ENCODE measurements around the gene TCF20.

Gene TCF20

DNA sequence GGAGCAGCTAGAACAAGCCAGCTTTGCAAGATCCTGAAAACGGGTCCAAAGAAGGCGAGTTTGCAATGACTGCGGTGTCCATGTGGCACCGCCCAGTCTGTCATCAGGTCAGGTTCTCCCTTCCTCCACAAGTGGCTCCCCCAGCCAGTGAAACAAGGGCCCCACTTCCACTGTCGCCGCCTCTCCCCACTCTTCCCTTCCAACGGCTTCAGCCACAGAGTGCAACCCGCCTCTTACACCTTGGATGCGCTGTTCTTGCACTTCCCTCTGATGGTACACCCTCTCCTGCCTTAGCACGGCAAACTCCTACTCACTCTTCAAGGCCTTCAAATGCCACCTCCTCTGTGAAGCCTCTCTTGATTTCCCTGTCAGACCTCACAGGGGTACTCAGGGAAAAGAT, 10.8 kb upstream of the TCF20 start:
- DNase-seq = no peak

GRCh38 chr22:42280836-42281235, 10.4 kb upstream of the TCF20 start:
- no peak for DNase-seq

DNA sequence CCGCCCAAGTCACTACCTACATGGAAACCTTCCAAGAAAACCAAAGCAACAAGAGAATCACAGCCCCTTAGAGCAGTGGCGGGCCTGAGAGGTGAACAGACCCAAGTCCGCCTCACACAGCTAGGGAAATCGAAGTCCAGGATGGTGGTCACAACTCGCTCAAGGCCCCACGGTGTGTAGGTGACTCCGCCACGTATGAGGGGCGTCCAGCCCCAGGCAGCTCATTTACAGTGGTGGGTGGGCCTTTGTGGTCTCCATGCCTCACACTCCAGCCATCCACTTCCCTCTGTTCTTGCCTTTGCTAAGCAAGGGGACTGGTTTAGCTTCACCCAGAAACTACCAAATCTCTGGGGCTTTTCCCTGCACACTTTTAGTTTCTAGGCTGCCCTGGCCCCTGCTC, 9.7 kb upstream of the TCF20 start:
- no peak for DNase-seq

DNA sequence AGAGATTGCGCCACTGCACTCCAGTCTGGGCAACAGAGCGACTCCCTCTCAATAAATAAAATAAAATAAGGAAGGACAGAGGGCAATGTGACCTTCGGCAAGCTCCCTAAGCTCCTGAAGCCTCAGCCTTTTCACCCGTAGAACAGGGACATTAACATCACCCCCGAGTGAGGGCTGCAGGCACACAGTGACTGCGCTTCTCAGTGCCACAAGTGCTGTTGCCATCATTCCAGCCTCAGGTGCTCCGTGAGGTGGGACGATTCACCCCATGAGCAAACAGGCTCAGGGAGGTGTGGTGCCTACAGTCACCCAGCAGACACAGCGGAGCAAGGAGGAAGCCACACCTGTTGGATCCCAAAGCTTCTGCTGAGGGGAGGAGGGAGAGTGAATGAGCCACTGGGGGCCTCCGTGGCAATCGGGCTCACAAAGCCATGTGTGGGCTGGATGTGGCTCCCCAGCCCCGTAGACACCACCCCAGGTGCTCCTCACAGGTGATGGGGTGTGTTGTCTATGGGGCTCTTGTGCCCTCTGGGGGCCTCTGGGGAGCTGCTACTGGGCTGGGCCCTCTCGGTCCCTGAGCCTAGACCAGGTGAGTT, 9.1 kb upstream of the TCF20 start:
- DNase-seq = no peak

DNA sequence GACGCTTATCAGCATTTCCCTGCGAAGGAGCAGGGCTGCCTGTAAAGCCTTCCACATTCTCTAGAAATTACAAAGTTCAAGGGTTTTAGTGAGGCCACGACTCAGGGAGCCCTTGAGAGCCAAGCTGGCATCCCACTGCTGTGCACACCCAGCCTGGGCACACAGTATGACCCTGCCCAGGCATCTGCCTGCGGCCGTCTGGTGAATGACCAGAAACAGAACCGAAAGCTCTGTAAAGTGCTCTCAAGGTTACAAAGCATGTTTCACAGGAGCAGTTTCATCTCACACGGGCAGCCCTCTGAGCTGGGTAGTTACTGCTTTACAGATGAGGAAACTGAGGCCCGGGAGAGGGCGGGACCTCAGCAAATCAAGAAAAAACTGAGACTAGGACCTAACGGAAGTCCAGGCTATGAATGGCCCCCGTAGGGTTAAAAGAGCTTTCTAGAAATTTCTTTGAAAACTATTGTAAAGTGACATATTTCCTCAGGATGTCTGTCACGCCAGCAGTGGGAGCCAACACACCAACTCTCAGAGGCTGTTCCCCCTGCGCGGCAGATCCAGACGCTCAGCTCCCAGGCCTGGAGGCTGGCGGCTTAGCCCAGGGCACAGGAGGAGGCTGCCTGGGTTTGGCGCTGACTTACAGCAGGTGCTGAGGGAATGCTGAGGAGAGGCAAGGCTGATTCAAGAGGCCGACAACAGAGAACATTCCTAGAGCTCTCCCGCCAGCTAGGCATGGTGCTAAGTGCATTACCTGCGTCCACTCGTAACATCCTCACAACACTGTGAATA, 7.7 kb upstream of the TCF20 start:
- DNase-seq = peak; percentile 22

DNA sequence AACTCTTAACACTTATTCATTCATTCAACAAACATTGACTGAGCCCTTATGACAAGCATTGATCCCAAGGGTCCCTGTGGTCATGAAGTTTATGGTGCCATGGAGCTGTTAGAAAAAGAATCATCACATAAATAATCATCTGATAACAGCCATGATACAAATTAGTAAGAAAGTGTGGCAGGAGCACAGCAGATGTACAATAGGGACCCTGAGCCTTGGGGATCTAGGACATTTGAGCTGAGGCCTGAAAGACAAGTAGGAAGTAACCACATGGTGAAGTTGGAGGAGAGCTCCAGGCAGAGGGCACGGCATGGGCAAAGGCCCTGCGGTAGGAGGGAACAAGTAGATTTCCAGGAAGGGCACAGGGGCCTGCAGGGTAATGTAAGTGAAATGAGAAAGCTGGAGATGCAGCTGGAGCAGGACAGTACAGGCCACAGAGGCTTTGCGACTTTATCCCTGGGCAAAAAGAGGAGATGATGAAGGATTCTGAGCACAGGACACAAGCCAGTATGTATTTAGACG, 6.8 kb upstream of the TCF20 start:
- no peak for DNase-seq

DNA sequence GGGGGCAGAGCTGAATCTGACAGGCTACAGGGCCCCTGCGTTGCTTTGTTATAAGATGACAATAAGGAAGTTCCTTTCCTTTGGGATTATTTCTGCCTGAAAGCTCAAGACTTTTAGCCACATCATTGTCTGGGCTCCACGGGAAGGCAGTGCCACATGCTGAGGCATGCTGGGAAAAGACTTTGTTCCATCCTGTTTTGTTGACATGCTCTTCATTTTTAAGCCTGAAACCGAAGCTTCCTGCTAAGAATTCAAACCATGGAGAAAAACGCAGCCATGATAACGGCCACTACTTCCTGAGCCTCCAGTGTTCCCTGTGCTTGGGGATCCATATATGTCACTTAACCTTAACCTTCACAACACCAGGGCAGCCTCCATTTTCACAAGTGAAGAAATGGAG, 5.5 kb upstream of the TCF20 start:
- no peak for DNase-seq

DNA sequence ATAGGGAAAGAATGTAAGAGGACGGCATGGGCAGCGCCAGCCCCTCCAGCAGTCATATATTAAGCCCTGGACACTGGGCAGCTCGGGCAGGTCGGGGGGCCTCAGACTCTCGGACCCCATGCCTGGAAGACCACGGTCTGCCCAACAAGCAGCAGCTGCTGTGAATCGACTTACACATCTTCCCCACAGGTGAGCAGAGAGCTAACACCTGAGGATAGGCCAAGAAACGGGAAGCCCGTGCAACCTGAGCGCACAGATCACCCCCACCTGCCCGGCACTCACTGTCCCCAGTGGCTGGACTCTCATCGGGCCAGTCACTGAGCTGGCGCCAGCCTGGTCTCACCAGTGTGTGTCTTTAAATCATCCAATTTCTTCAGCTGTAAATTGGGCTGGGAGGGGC, 4.7 kb upstream of the TCF20 start:
- no peak for DNase-seq

GRCh38 chr22:42273855-42274451, 3.5 kb upstream of the TCF20 start:
- peak; percentile 13 for DNase-seq

DNA sequence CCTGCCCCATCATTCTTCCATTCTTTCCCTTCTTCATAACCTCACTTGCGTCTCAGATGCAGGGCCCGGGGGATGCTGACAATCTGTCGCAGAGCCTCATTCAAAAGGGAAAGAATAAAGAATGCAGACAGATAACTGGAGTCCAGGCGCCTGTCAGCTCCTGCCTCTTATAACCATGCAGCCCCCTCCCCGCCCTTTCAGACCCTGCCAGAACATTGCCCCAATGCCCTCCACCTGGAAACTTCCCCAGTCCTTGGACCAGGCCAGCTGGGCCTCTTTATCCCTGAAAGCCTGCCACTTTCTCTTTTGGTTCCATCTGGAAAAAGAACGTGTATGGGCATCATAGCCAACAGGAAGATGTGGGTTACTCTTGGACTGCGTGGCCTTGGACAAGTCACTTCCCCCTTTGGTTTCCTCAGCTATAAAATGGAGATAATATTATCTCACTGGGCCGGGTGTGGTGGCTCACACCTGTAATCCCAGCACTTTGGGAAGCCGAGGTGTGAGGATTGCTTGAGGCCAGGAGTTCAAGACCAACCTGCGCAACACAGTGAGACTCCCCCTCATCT, 2.1 kb upstream of the TCF20 start:
- no peak for DNase-seq

DNA sequence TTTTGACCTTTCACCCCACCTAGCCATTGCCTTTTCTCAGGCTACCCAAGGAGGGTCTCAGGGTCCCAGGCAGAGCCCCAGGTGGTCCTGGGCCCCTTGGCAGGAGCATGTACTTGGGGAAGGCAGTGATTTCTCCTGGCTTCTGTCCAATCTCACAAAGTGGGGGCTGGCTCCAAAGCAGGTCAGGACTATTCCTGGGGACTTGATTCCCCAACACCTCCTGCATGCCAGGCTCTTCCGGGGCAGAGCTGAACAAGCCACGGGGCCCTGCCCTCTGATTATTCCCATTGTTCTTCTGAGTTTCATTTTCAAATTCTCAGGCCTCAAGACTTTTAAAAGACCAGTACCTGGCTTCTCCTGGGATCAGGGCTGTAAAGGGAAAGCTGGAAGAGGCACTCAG, 1.5 kb upstream of the TCF20 start:
- DNase-seq = no peak

DNA sequence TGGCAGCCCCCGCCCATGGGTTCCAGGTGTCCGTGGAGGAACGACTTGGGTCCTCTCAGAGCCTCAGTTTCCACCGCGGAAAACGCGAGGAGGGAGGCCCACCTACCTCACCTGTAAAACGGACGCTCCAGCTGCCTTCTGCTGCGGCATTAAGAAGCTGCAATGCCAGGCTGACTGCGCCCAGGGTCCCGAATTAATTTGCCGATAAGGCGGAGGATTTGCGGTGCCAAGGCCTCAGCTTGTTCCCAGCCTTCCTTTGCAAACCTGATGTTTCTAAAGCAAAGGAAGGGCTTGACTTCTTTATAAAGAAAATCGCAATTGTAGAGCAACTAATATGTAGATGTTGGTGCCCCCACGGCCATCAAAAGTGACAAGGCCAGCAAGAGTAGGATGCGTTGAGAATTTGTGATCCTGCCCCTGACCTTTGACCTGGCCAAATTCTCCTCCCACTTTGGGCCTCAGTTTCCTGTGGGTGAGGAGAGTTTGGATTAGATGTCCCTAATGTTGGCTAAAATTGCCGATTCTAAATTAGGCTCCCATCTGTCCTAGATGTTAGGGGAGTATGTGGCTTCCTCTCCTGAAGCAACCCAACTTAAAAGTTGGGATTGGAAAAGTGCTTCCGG, 849 bp upstream of the TCF20 start:
- DNase-seq = no peak

DNA sequence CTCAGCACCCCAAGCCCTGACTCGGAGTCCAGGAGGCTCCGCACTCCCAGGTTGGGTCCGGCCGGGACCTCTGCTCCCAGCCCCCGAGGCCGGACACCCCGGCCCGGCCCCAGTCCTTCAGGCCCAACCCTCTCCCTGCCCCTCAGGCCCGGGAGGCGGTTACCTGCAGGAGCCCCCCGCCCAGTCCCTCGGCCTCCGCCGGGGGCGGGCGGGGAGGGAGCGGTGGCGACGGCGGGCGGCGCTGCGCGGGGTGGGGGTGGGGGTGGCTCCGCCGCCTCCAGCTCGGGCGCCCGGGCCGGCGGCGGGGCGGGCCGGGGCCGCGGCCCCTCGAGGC, 310 bp downstream of the TCF20 start:
- no peak for DNase-seq

GRCh38 chr22:42269432-42270175, 849 bp downstream of the TCF20 start:
- no peak for DNase-seq

- DNase-seq = no peak
These were observed 1.5 kb downstream of the TCF20 start for GRCh38 chr22:42268852-42269410.

GRCh38 chr22:42265321-42265720, 5.1 kb downstream of the TCF20 start:
- no peak for DNase-seq

GRCh38 chr22:42263944-42264343, 6.5 kb downstream of the TCF20 start:
- DNase-seq = no peak

DNA sequence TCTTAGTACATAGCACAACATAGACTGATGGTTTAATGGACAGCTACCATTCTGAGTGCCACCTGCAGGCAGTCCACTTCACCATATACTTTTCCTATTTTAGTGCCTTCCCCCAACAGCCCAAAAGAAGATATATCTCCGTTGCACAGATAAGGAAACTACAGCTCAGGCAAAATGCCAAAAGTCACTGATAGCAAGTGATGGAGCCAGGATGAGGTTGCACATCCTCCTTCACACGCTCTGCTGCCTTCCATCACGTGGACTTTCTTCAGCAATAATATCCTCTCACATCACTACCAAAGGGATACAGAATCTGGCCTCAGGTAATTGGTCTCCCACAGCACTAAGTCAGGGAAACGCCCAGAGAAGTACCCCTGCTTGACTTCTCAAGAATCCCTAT, 7.5 kb downstream of the TCF20 start:
- DNase-seq = no peak

DNA sequence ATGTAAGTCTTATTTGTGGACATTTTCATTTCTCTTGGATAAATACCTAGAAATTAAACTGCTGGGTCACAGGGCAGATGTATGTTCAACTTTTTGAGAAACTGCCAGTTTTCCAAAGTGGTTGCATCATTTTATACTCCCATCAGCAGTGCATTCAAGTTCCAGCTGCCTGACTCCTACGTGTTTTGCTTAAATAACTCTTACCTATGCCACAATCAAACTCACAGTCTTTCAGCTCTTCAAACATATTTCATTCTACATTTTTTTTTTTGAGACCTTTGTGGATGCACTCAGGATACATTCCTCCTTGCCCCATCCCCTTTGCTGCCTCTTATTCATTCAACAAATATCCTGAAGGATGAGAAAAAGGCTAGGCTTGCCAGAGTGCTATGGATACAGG, 9.2 kb downstream of the TCF20 start:
- DNase-seq = no peak

GRCh38 chr22:42258126-42258525, 12.3 kb downstream of the TCF20 start:
- DNase-seq = no peak

- DNase-seq = no peak
These were observed 13.1 kb downstream of the TCF20 start for GRCh38 chr22:42257386-42257785.

- DNase-seq = no peak
These were observed 13.5 kb downstream of the TCF20 start for GRCh38 chr22:42256930-42257329.

- DNase-seq = no peak
These were observed 14.2 kb downstream of the TCF20 start for GRCh38 chr22:42256220-42256619.
